Adipocyte (in vitro differentiated cells): ENCODE results near the gene TCEA3.

ENCODE experiments used
- DNase-seq: peaks from one replicate; pipeline ENCODE4 v3.0.0-alpha.2; 2015; ENCODE audit warnings: low read depth
- H3K27me3 ChIP-seq: replicated peaks from 2 replicates; pipeline ENCODE4 v1.7.0; 2013; ENCODE audit warnings: mild to moderate bottlenecking, low read length, moderate library complexity; ENCODE audit not compliant: control insufficient read depth, insufficient read depth
- H3K36me3 ChIP-seq: 2 replicates; pipeline ENCODE4 v1.7.0; 2013; ENCODE audit warnings: low read length, mild to moderate bottlenecking, moderate library complexity; ENCODE audit not compliant: control insufficient read depth, insufficient read depth, severe bottlenecking
- H3K4me1 ChIP-seq: 2 replicates; pipeline ENCODE4 v1.7.0; 2013; ENCODE audit warnings: mild to moderate bottlenecking, low read length, moderate library complexity; ENCODE audit not compliant: control insufficient read depth, insufficient read depth
- H3K4me3 ChIP-seq: 2 replicates; pipeline ENCODE4 v1.7.0; 2013; ENCODE audit warnings: mild to moderate bottlenecking, low read length, moderate library complexity
- H3K9ac ChIP-seq: 2 replicates; pipeline ENCODE4 v1.7.0; 2013; ENCODE audit warnings: mild to moderate bottlenecking, low read length, moderate library complexity
- H3K9me3 ChIP-seq: 2 replicates; pipeline ENCODE4 v1.7.0; 2013; ENCODE audit warnings: mild to moderate bottlenecking, low read length, moderate library complexity; ENCODE audit not compliant: control insufficient read depth

Gene TCEA3

GRCh38 chr1:23417570-23417969 is 7.0 kb downstream of the TCEA3 start:
- peaks cover 23% of the 10 kb centered on the region for H3K4me1 ChIP-seq
- no peaks in the 10 kb centered on the region for H3K27me3 ChIP-seq
- no peak overlapping the region for H3K4me3 ChIP-seq
- no peaks in the 10 kb centered on the region for H3K9me3 ChIP-seq
- DNase-seq, result peak; percentile 39
- peaks cover 7% of the 10 kb centered on the region for H3K36me3 ChIP-seq
- no peak overlapping the region for H3K9ac ChIP-seq

GRCh38 chr1:23416964-23417363 is 7.6 kb downstream of the TCEA3 start:
- peaks cover 7% of the 10 kb centered on the region for H3K36me3 ChIP-seq
- no peak overlapping the region for H3K9ac ChIP-seq
- no peak overlapping the region for H3K4me3 ChIP-seq
- DNase-seq, result no peak
- no peaks in the 10 kb centered on the region for H3K9me3 ChIP-seq
- peaks cover 19% of the 10 kb centered on the region for H3K4me1 ChIP-seq
- no peaks in the 10 kb centered on the region for H3K27me3 ChIP-seq

GRCh38 chr1:23408797-23409290 is 15.7 kb downstream of the TCEA3 start:
- Histone ChIP-seq H3K4me3 (no peak overlapping the region), H3K36me3 (peaks cover 6% of the 10 kb centered on the region), H3K27me3 (no peaks in the 10 kb centered on the region), H3K9ac (no peak overlapping the region), H3K9me3 (no peaks in the 10 kb centered on the region), H3K4me1 (peaks cover 24% of the 10 kb centered on the region)
- no peak for DNase-seq

GRCh38 chr1:23407016-23407630 is 17.4 kb downstream of the TCEA3 start:
- H3K4me3 ChIP-seq, result no peak overlapping the region
- no peak for DNase-seq
- H3K4me1 ChIP-seq, result peaks cover 38% of the 10 kb centered on the region
- H3K36me3 ChIP-seq, result peaks cover 6% of the 10 kb centered on the region
- H3K27me3 ChIP-seq, result no peaks in the 10 kb centered on the region
- H3K9ac ChIP-seq, result no peak overlapping the region
- H3K9me3 ChIP-seq, result no peaks in the 10 kb centered on the region

GRCh38 chr1:23405946-23406345 is 18.6 kb downstream of the TCEA3 start:
- H3K36me3 ChIP-seq, result peaks cover 6% of the 10 kb centered on the region
- no peaks in the 10 kb centered on the region for H3K9me3 ChIP-seq
- H3K4me3 ChIP-seq, result no peak overlapping the region
- H3K27me3 ChIP-seq, result no peaks in the 10 kb centered on the region
- no peak for DNase-seq
- H3K4me1 ChIP-seq, result peaks cover 34% of the 10 kb centered on the region
- H3K9ac ChIP-seq, result no peak overlapping the region

DNA sequence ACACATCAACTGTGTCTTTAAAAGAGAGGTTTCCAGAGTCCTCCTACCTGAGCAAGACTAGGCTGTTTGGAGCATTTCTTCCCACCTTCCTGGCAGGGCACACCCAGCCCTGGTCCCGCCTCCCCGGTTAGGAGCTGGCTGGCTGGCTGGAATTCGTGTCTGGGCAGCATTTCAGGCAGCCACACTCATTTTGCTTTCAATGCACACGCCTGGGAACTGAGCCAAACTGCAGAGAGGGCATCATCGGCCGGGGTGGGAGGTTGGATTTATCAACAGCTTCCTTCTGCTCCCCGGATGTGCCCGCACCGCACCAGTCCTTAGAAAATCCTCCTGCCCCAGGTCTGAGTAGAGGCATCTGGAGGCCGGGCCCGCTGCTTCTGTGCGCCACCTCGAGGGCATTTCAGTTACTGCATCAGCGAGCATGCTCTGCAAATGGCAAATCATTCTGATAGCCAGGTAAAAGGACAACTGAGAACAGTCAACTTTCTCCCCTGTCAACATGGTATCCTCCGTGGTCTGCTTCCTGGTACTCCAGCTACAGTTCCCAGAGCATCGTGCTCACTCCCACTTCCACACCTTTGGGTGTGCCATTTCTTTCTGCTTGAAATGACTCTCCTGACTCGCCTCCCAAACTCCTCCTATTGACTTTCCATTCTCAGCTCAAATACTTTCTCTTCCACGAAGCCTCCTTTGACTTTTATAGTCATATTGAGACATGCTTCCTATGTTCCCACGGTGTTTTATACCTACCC is 20.6 kb downstream of the TCEA3 start:
- peak; percentile 92 for DNase-seq
- Histone ChIP-seq H3K36me3 (peaks cover 6% of the 10 kb centered on the region), H3K9me3 (no peaks in the 10 kb centered on the region), H3K27me3 (no peaks in the 10 kb centered on the region), H3K4me3 (no peak overlapping the region), H3K9ac (peak overlapping the region; percentile 48), H3K4me1 (peaks cover 46% of the 10 kb centered on the region)

DNA sequence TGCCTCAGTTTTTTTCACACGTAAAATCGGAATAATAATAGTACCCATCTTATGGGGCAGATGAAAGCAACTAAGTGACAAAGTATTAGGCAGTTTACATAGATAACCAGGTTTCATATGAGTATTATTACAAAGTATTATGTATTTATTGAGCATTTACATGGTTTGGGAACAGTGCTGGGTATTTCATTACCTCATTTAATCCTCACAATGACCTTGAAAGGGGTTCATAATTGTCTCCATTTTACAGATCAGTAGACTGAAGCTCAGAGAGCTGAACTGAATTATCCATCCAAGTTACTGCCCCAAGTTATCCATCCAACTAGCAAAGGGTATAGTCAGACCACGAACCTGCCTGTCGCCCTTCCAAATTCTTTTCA is 21.2 kb downstream of the TCEA3 start:
- H3K4me3 ChIP-seq, result no peak overlapping the region

GRCh38 chr1:23403038-23403336 is 21.6 kb downstream of the TCEA3 start:
- peak overlapping the region; percentile 48 for H3K9ac ChIP-seq
- DNase-seq, result peak; percentile 82
- peaks cover 46% of the 10 kb centered on the region for H3K4me1 ChIP-seq
- H3K4me3 ChIP-seq, result no peak overlapping the region
- no peaks in the 10 kb centered on the region for H3K36me3 ChIP-seq
- no peaks in the 10 kb centered on the region for H3K27me3 ChIP-seq
- H3K9me3 ChIP-seq, result no peaks in the 10 kb centered on the region

More for the DNA sequence above, 21.2 kb downstream of the TCEA3 start:
- H3K36me3 ChIP-seq, result peaks cover 2% of the 10 kb centered on the region
- H3K9ac ChIP-seq, result peak overlapping the region; percentile 48
- H3K9me3 ChIP-seq, result no peaks in the 10 kb centered on the region
- peaks cover 46% of the 10 kb centered on the region for H3K4me1 ChIP-seq
- H3K27me3 ChIP-seq, result no peaks in the 10 kb centered on the region
- DNase-seq, result no peak

GRCh38 chr1:23402286-23403037 is 22.1 kb downstream of the TCEA3 start:
- peak; percentile 12 for DNase-seq
- peaks cover 46% of the 10 kb centered on the region for H3K4me1 ChIP-seq
- no peaks in the 10 kb centered on the region for H3K27me3 ChIP-seq
- H3K36me3 ChIP-seq, result peaks cover 3% of the 10 kb centered on the region
- H3K9me3 ChIP-seq, result no peaks in the 10 kb centered on the region
- no peak overlapping the region for H3K4me3 ChIP-seq
- H3K9ac ChIP-seq, result no peak overlapping the region

- peak; percentile 2 for DNase-seq
- H3K9ac ChIP-seq, result peak overlapping the region; percentile 27
- no peaks in the 10 kb centered on the region for H3K9me3 ChIP-seq
- H3K4me1 ChIP-seq, result peaks cover 47% of the 10 kb centered on the region
- H3K27me3 ChIP-seq, result no peaks in the 10 kb centered on the region
- peaks cover 5% of the 10 kb centered on the region for H3K36me3 ChIP-seq
- H3K4me3 ChIP-seq, result no peak overlapping the region
These were observed 23.2 kb downstream of the TCEA3 start for GRCh38 chr1:23401313-23401712.

DNA sequence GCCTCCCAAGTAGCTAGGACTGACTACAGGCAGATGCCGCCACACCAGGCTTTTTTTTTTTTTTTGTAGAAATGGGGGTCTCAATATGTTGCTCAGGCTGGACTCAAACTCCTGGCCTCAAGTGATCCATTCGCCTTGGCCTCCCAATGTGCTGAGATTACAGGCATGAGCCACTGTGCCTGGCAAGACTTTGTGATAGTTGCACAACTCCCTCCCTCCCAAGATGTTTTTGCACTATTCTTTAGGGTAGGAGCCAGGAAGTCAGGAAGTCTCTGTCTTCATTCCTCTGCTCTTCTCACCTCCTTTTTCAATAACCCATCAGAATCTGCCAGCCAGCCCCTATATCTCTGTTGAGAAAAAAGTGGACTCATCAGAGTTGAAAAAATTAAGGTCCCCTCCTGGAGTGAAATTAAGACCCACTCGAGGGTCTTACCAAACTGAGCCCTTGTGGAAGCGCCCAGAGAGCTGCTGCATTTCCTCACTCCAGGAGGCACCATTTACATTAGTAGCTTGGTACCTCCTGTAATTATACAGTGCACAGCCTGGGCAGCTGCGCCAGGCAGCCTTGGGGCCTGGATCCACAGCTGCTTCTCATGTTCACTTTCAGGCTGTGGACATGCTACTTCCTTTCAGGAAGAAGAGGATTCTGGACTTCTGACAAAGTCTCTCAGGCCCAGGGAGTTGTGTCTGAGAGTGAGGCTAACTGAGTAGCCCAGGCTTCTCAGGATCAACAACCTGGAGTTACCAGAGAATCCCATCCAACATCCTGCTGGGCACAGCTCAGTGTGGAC is 24.0 kb downstream of the TCEA3 start:
- DNase-seq, result peak; percentile 44
- Histone ChIP-seq H3K9me3 (no peaks in the 10 kb centered on the region), H3K4me1 (peaks cover 55% of the 10 kb centered on the region), H3K36me3 (peaks cover 5% of the 10 kb centered on the region), H3K4me3 (no peak overlapping the region), H3K9ac (peak overlapping the region; percentile 27), H3K27me3 (no peaks in the 10 kb centered on the region)
